ENCODE data around the gene TOMM20L.

Gene TOMM20L

GRCh38 chr14:58427281-58428117, 31.8 kb downstream of the TOMM20L start, which contains the start of the genes KIAA0586 and TIMM9 (continued):
- TF ChIP-seq, protein P1, sequence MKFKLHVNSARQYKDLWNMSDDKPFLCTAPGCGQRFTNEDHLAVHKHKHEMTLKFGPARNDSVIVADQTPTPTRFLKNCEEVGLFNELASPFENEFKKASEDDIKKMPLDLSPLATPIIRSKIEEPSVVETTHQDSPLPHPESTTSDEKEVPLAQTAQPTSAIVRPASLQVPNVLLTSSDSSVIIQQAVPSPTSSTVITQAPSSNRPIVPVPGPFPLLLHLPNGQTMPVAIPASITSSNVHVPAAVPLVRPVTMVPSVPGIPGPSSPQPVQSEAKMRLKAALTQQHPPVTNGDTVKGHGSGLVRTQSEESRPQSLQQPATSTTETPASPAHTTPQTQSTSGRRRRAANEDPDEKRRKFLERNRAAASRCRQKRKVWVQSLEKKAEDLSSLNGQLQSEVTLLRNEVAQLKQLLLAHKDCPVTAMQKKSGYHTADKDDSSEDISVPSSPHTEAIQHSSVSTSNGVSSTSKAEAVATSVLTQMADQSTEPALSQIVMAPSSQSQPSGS (tag by site-specific recombination; IDR thresholded peaks at IDR 0.05; ENCODE audit: low read depth) = 0 out of 2 replicates have a peak, but pooled peaks have one; percentile 2
- TF ChIP-seq ZSCAN4 (tag by site-specific recombination; IDR thresholded peaks at IDR 0.05) (peak; percentile 30; the same call in 1 of the 2 replicates), ZNF626 (tag by site-specific recombination; IDR thresholded peaks at IDR 0.05) (peak; percentile 80; the same call in 1 of the 2 replicates), BCL11B (tag by site-specific recombination; IDR thresholded peaks at IDR 0.05; ENCODE audit: low read depth) (no peak), ZNF521 (tag by site-specific recombination; IDR thresholded peaks at IDR 0.05) (no peak), ZNF629 (tag by site-specific recombination; IDR thresholded peaks at IDR 0.05) (peak; percentile 65), ZSCAN23 (tag by site-specific recombination; IDR thresholded peaks at IDR 0.05) (peak; percentile 24; the same call in 1 of the 2 replicates), ZNF791 (tag by site-specific recombination; IDR thresholded peaks at IDR 0.05) (no peak), EGR2 (tag by site-specific recombination; IDR thresholded peaks at IDR 0.05; ENCODE audit: low read depth) (peak; percentile 82), ZNF350 (tag by site-specific recombination; IDR thresholded peaks at IDR 0.05) (no peak), ZNF211 (tag by site-specific recombination; IDR thresholded peaks at IDR 0.05; ENCODE audit: low read depth) (no peak), KLF7 (tag by site-specific recombination; IDR thresholded peaks at IDR 0.05; ENCODE audit: borderline replicate concordance) (no peak), ZNF423 (tag by site-specific recombination; IDR thresholded peaks at IDR 0.05) (no peak), SCRT1 (tag by site-specific recombination; IDR thresholded peaks at IDR 0.05; ENCODE audit: borderline replicate concordance) (no peak), MYNN (tag by site-specific recombination; IDR thresholded peaks at IDR 0.05; ENCODE audit: borderline replicate concordance) (no peak), ZNF580 (tag by site-specific recombination; IDR thresholded peaks at IDR 0.05) (peak; percentile 96), ZNF133 (tag by site-specific recombination; IDR thresholded peaks at IDR 0.05) (no peak), ZNF621 (tag by site-specific recombination; IDR thresholded peaks at IDR 0.05) (no peak), ZNF548 (tag by site-specific recombination; IDR thresholded peaks at IDR 0.05) (no peak), ZNF37A (tag by site-specific recombination; IDR thresholded peaks at IDR 0.05) (no peak; the same call in 1 of the 2 replicates)
- TF ChIP-seq, protein P2, sequence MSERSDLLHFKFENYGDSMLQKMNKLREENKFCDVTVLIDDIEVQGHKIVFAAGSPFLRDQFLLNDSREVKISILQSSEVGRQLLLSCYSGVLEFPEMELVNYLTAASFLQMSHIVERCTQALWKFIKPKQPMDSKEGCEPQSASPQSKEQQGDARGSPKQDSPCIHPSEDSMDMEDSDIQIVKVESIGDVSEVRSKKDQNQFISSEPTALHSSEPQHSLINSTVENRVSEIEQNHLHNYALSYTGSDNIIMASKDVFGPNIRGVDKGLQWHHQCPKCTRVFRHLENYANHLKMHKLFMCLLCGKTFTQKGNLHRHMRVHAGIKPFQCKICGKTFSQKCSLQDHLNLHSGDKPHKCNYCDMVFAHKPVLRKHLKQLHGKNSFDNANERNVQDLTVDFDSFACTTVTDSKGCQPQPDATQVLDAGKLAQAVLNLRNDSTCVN (tag by site-specific recombination; optimal IDR thresholded peaks at IDR 0.05) = no peak
- TF ChIP-seq, protein P3, sequence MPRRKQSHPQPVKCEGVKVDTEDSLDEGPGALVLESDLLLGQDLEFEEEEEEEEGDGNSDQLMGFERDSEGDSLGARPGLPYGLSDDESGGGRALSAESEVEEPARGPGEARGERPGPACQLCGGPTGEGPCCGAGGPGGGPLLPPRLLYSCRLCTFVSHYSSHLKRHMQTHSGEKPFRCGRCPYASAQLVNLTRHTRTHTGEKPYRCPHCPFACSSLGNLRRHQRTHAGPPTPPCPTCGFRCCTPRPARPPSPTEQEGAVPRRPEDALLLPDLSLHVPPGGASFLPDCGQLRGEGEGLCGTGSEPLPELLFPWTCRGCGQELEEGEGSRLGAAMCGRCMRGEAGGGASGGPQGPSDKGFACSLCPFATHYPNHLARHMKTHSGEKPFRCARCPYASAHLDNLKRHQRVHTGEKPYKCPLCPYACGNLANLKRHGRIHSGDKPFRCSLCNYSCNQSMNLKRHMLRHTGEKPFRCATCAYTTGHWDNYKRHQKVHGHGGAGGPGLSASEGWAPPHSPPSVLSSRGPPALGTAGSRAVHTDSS (tag by site-specific recombination; IDR thresholded peaks at IDR 0.05) = no peak; the same call in 1 of the 2 replicates
- TF ChIP-seq, protein P4, sequence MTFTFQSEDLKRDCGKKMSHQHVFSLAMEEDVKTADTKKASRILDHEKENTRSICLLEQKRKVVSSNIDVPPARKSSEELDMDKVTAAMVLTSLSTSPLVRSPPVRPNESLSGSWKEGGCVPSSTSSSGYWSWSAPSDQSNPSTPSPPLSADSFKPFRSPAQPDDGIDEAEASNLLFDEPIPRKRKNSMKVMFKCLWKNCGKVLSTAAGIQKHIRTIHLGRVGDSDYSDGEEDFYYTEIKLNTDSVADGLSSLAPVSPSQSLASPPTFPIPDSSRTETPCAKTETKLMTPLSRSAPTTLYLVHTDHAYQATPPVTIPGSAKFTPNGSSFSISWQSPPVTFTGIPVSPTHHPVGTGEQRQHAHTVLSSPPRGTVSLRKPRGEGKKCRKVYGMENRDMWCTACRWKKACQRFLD (tag by site-specific recombination; IDR thresholded peaks at IDR 0.05) = no peak
- TF ChIP-seq, protein P5, sequence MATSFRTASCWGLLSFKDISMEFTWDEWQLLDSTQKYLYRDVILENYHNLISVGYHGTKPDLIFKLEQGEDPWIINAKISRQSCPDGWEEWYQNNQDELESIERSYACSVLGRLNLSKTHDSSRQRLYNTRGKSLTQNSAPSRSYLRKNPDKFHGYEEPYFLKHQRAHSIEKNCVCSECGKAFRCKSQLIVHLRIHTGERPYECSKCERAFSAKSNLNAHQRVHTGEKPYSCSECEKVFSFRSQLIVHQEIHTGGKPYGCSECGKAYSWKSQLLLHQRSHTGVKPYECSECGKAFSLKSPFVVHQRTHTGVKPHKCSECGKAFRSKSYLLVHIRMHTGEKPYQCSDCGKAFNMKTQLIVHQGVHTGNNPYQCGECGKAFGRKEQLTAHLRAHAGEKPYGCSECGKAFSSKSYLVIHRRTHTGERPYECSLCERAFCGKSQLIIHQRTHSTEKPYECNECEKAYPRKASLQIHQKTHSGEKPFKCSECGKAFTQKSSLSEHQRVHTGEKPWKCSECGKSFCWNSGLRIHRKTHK (tag by site-specific recombination; IDR thresholded peaks at IDR 0.05) = no peak
- TF ChIP-seq, protein P6, sequence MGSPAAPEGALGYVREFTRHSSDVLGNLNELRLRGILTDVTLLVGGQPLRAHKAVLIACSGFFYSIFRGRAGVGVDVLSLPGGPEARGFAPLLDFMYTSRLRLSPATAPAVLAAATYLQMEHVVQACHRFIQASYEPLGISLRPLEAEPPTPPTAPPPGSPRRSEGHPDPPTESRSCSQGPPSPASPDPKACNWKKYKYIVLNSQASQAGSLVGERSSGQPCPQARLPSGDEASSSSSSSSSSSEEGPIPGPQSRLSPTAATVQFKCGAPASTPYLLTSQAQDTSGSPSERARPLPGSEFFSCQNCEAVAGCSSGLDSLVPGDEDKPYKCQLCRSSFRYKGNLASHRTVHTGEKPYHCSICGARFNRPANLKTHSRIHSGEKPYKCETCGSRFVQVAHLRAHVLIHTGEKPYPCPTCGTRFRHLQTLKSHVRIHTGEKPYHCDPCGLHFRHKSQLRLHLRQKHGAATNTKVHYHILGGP (tag by site-specific recombination; IDR thresholded peaks at IDR 0.05) = no peak
- TF ChIP-seq, protein P7, sequence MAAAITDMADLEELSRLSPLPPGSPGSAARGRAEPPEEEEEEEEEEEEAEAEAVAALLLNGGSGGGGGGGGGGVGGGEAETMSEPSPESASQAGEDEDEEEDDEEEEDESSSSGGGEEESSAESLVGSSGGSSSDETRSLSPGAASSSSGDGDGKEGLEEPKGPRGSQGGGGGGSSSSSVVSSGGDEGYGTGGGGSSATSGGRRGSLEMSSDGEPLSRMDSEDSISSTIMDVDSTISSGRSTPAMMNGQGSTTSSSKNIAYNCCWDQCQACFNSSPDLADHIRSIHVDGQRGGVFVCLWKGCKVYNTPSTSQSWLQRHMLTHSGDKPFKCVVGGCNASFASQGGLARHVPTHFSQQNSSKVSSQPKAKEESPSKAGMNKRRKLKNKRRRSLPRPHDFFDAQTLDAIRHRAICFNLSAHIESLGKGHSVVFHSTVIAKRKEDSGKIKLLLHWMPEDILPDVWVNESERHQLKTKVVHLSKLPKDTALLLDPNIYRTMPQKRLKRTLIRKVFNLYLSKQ (tag by site-specific recombination; IDR thresholded peaks at IDR 0.05; ENCODE audit: borderline replicate concordance) = no peak
